MCF 10A (cell line): ENCODE results near the gene NKX1-1. TPM values are rescaled to one million over a fixed set of nuclear protein-coding genes. Genes with fewer than 3 reads are reported as not detected.

Source experiments
- BruUV-seq: library from RNA; stranded (reverse); fragments of 400-500 nt; replicated peaks from 2 replicates; lab custom pipeline; 2021; lab: Mats Ljungman, UMichigan
- CTCF ChIA-PET: fragments of 300-600 bp; sonication (Branson Sonifier 250); formaldehyde crosslinking; extraction: SDS; loops from one replicate; lab custom pipeline; 2021; ENCODE audit warnings: antibody characterized with exemption, inconsistent platforms; lab: Yijun Ruan, JAX
- POLR2A ChIA-PET: fragments of 300-600, 350-650 bp; sonication (Branson Sonifier 250); formaldehyde crosslinking; extraction: SDS; loops from one replicate; lab custom pipeline; 2020; ENCODE audit warnings: antibody characterized with exemption, inconsistent platforms; lab: Yijun Ruan, JAX
- DNase-seq: peaks from one replicate; pipeline ENCODE4 v3.0.0-alpha.2; 2018; ENCODE audit not compliant: unreplicated experiment
- H3K27ac Mint-ChIP-seq: one replicate; pipeline ENCODE4 v1.8.0; 2022; ENCODE audit warnings: mild to moderate bottlenecking, low read depth, mixed read lengths; ENCODE audit not compliant: unreplicated experiment
- H3K27me3 Mint-ChIP-seq: one replicate; pipeline ENCODE4 v1.8.0; 2022; ENCODE audit warnings: mixed read lengths; ENCODE audit not compliant: insufficient read depth, unreplicated experiment
- H3K36me3 Mint-ChIP-seq: one replicate; pipeline ENCODE4 v1.8.0; 2022; ENCODE audit warnings: mild to moderate bottlenecking, moderate library complexity, mixed read lengths; ENCODE audit not compliant: insufficient read depth, unreplicated experiment
- H3K4me1 Mint-ChIP-seq: one replicate; pipeline ENCODE4 v1.8.0; 2022; ENCODE audit warnings: mixed read lengths; ENCODE audit not compliant: insufficient read depth, unreplicated experiment
- H3K4me3 Mint-ChIP-seq: one replicate; pipeline ENCODE4 v1.8.0; 2022; ENCODE audit warnings: mild to moderate bottlenecking, moderate library complexity, mixed read lengths; ENCODE audit not compliant: unreplicated experiment
- H3K9me3 Mint-ChIP-seq: one replicate; pipeline ENCODE4 v1.8.0; 2022; ENCODE audit warnings: mixed read lengths; ENCODE audit not compliant: unreplicated experiment
- CTCF ChIP-seq: fragments of 200-600 bp; IDR thresholded peaks from one replicate; pipeline ENCODE4 v1.8.0; 2022; ENCODE audit warnings: antibody characterized with exemption, mild to moderate bottlenecking; ENCODE audit not compliant: unreplicated experiment
- intact Hi-C: fragments of 100-400 bp; cut with micrococcal nuclease; formaldehyde crosslinking; loops from 2 replicates; pipeline ENCODE4 v1.14.1; 2022
- total RNA-seq: library from RNA; stranded (reverse); gene quantifications from 2 replicates; pipeline ENCODE4 v1.2.3, GENCODE V29; 2022

Gene NKX1-1
- total RNA-seq, 1 experiment from 2014 or later: not detected

GRCh38 chr4:1409491-1410425 lies 3.5 kb upstream of the NKX1-1 start:
- H3K9me3 Mint-ChIP-seq: no peaks in the 10 kb centered on the region
- DNase-seq: no peak
- BruUV-seq: no TSS peak
- H3K4me1 Mint-ChIP-seq: no peaks in the 10 kb centered on the region
- ChIA-PET POLR2A (no interaction called here), CTCF (no interaction called here)
- no peak overlapping the region for H3K27ac Mint-ChIP-seq
- intact Hi-C loops: no loop called here
- H3K36me3 Mint-ChIP-seq: peaks cover 2% of the 10 kb centered on the region
- H3K27me3 Mint-ChIP-seq: peaks cover 21% of the 10 kb centered on the region
- TF ChIP-seq CTCF: no peak
- H3K4me3 Mint-ChIP-seq: no peak overlapping the region

DNA sequence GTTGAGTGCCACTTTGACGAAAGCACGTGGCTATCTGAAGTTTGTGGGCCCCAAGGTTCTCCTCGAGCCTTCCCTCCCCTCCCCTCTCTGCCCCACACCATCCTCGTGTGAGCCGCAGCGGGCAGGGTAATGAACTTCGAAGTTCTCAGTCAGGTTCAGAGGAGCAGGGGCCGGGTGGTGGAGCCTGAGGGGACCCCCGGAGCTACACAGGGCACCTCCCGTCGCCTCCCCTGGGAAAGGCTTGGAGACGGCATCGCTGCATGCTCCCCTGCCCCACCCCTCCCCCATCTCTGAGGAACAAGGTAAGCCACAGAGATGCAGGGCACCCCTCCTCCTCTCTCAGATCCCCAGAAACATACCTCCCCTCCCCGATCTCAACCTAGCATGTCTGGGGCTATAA lies 2.8 kb upstream of the NKX1-1 start:
- intact Hi-C loops: no loop called here
- H3K27ac Mint-ChIP-seq: no peak overlapping the region
- TF ChIP-seq CTCF: no peak
- H3K4me3 Mint-ChIP-seq: no peak overlapping the region
- no peak for DNase-seq
- ChIA-PET POLR2A (no interaction called here), CTCF (no interaction called here)
- H3K27me3 Mint-ChIP-seq: peaks cover 21% of the 10 kb centered on the region
- no TSS peak for BruUV-seq
- H3K9me3 Mint-ChIP-seq: no peaks in the 10 kb centered on the region
- H3K36me3 Mint-ChIP-seq: peaks cover 4% of the 10 kb centered on the region
- H3K4me1 Mint-ChIP-seq: no peaks in the 10 kb centered on the region

DNA sequence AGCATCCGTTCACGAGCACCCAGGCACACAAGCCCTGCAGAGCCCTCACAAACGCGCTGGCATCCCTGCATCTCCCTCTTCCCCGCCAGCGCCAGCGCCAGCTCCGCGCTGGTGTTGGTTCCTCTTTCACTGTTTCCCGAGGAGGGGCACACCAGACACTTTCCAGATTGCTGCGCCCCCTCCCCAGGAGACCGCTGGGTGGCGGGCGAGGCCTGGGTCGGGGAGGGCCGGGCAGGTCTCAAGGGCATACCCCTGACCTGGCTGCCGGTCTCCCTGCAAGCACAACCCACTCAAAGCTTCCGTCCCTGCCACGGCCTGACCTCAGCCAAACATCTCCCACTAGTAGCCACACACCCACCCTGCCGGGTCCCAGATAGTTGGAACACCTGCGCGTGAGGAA lies 2.2 kb upstream of the NKX1-1 start:
- H3K27me3 Mint-ChIP-seq: peaks cover 21% of the 10 kb centered on the region
- peaks cover 4% of the 10 kb centered on the region for H3K36me3 Mint-ChIP-seq
- H3K4me1 Mint-ChIP-seq: no peaks in the 10 kb centered on the region
- no peak overlapping the region for H3K4me3 Mint-ChIP-seq
- TF ChIP-seq CTCF: no peak
- no peak for DNase-seq
- no peak overlapping the region for H3K27ac Mint-ChIP-seq
- ChIA-PET CTCF (no interaction called here), POLR2A (no interaction called here)
- H3K9me3 Mint-ChIP-seq: no peaks in the 10 kb centered on the region
- no TSS peak for BruUV-seq
- intact Hi-C loops: no loop called here

DNA sequence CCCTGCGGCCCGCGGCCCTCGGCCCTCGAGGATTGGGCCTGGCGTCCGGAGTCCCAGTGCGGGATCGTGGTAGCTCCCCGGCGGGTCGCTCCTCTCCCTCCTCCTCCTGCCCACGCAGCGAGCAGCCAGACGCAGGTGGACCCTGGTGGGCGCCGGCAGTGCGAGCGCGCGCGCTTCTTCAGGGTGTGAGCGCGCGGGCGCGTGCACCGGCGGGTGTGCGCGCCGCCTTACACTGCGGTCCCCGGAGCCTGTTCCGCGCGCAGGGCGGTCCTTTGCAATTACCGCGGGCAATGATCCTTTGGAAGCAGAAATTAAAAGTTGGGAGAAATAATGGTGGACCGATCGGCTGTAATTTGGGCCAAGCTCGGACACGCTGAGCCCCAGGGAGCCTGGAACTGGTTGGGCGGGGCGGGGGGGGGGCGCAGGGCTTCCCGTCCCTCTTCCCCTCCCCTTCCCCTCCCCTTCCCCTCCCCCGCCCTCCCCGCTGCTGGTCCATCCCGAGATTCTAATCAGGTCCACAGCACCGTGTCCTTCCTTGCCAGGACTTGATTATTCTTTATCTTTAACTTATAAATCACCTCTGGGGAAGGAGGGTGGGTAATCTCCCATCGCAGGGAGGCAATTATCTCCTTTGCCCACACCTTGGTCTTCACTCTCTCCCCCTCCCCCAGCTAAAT lies 1.6 kb upstream of the NKX1-1 start:
- POLR2A ChIA-PET: no interaction called here
- no peak for DNase-seq
- CTCF ChIA-PET: no interaction called here
- H3K4me3 Mint-ChIP-seq: no peak overlapping the region
- H3K4me1 Mint-ChIP-seq: no peaks in the 10 kb centered on the region
- no peaks in the 10 kb centered on the region for H3K9me3 Mint-ChIP-seq
- peaks cover 4% of the 10 kb centered on the region for H3K36me3 Mint-ChIP-seq
- intact Hi-C loops: no loop called here
- TF ChIP-seq CTCF: no peak
- H3K27ac Mint-ChIP-seq: no peak overlapping the region
- peaks cover 21% of the 10 kb centered on the region for H3K27me3 Mint-ChIP-seq
- no TSS peak for BruUV-seq
